PC-9 (cell line): ENCODE data around the gene AVL9. TPM values are rescaled to one million over a fixed set of nuclear protein-coding genes. Genes with fewer than 3 reads are reported as not detected.

Source experiments
- BruUV-seq: library from RNA; stranded (reverse); fragments of 400-500 nt; replicated peaks from 2 replicates; lab custom pipeline; 2021; lab: Mats Ljungman, UMichigan
- CTCF ChIA-PET: fragments of 300-600 bp; sonication (Branson Sonifier 250); formaldehyde crosslinking; loops from one replicate; lab custom pipeline; 2022; ENCODE audit warnings: antibody characterized with exemption; lab: Charles Lee
- POLR2A ChIA-PET: fragments of 300-600 bp; sonication (Branson Sonifier 250); formaldehyde crosslinking; loops from one replicate; lab custom pipeline; 2022; ENCODE audit warnings: antibody characterized with exemption; ENCODE audit not compliant: unreplicated experiment; lab: Charles Lee
- DNase-seq, 2 experiments: peaks; one replicate each; pipeline versions ENCODE4 v3.0.0 to v3.0.0-alpha.2; 2015 to 2022; ENCODE audit warnings: mixed read lengths in 1 of 2
- H2AFZ ChIP-seq: fragments of 200-600 bp; sonication (generic); 2 replicates; pipeline ENCODE4 v1.8.1; 2017; ENCODE audit warnings: antibody characterized with exemption
- H3F3A ChIP-seq: fragments of 200-600 bp; sonication (generic); 2 replicates; pipeline ENCODE4 v1.8.1; 2017; ENCODE audit warnings: antibody characterized with exemption, mild to moderate bottlenecking, low read depth; ENCODE audit not compliant: insufficient read depth
- H3K27ac ChIP-seq: fragments of 200-600 bp; sonication (generic); 2 replicates; pipeline ENCODE4 v1.6.1; 2016; ENCODE audit warnings: mixed run types
- H3K27me3 ChIP-seq: fragments of 200-600 bp; sonication (generic); 2 replicates; pipeline ENCODE4 v1.6.1; 2016; ENCODE audit warnings: low read depth, mixed run types; ENCODE audit not compliant: insufficient read depth
- H3K36me3 ChIP-seq: fragments of 200-600 bp; sonication (generic); 2 replicates; pipeline ENCODE4 v1.6.1; 2016; ENCODE audit warnings: low read depth, mixed run types
- H3K4me1 ChIP-seq: fragments of 200-600 bp; sonication (generic); replicated peaks from 2 replicates; pipeline ENCODE4 v1.6.1; 2016; ENCODE audit warnings: mixed run types; ENCODE audit not compliant: insufficient read depth
- H3K4me2 ChIP-seq: fragments of 200-600 bp; sonication (generic); 2 replicates; pipeline ENCODE4 v1.6.1; 2017; ENCODE audit warnings: mixed run types
- H3K4me3 ChIP-seq: fragments of 200-600 bp; sonication (generic); 2 replicates; pipeline ENCODE4 v1.6.1; 2016; ENCODE audit warnings: mixed run types
- H3K79me2 ChIP-seq: fragments of 200-600 bp; sonication (generic); 2 replicates; pipeline ENCODE4 v1.6.1; 2017; ENCODE audit warnings: low read depth, mixed run types
- H3K9me2 ChIP-seq: fragments of 200-600 bp; sonication (generic); 2 replicates; pipeline ENCODE4 v1.8.1; 2017; ENCODE audit warnings: mild to moderate bottlenecking; ENCODE audit not compliant: insufficient read depth
- H3K9me3 ChIP-seq: fragments of 200-600 bp; sonication (generic); 2 replicates; pipeline ENCODE4 v1.8.1; 2016; ENCODE audit warnings: low read depth; ENCODE audit not compliant: insufficient read depth
- H4K20me1 ChIP-seq: fragments of 200-600 bp; sonication (generic); 2 replicates; pipeline ENCODE4 v1.8.1; 2017; ENCODE audit not compliant: insufficient read depth
- EZH2 ChIP-seq: fragments of 200-600 bp; sonication (generic); IDR thresholded peaks from 2 replicates; pipeline ENCODE4 v1.8.0; 2017; ENCODE audit warnings: antibody characterized with exemption, low read depth
- intact Hi-C: fragments of 100-400 bp; cut with micrococcal nuclease; formaldehyde crosslinking; loops from one replicate; pipeline ENCODE4 v1.10.0; 2022; ENCODE audit not compliant: unreplicated experiment
- total RNA-seq: library from RNA; stranded (reverse); gene quantifications from 2 replicates; pipeline ENCODE4 v1.2.3, GENCODE V29; 2021
- TF ChIP-seq, protein P1 (sequence below): fragments of 200-600 bp; sonication (generic); conservative IDR thresholded peaks from 2 replicates; pipeline ENCODE4 v1.6.1; 2017; ENCODE audit warnings: mixed run types, antibody characterized with exemption, mild to moderate bottlenecking, moderate library complexity

AVL9 gene
- total RNA-seq, 1 experiment from 2014 or later, result 57.1 TPM

DNA sequence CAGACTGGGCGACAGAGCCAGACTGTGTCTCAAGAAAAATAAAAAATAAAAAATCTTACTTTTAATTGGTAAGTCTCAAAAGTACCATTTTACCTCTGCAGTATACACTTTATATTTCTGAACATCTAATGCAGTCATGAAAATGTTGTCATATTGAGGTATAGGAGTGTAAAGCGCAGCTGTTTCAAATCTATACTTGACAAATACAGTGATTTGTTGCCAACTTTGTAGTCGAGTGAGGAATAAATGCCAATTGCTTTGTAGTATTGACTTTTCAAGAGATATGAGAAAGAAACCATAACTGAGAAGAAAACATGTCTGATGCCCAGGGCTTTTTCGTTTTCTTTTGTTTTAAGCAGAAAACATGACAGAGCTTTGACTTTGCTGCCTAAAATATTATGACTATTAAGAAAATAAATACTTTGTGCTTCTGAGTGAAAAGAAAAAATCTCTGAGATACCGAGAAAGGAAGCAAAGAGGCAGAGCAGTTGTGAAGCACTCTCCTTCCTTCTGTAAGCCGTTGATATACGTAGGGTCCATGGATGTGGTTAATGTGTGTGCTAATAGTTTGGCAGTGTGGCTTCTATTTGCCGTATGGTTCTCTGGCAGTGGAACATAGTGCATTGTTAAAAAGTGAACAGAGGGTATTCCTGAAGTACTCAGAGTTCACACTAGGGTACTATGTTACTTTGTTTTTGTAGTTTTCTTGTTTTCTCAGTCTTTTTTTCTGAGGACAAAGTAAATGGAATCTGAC is 38.2 kb downstream of the AVL9 start:
- H3K36me3 ChIP-seq, result peaks cover 7% of the 10 kb centered on the region; the same call in 1 of the 2 replicates
- H3K27me3 ChIP-seq, result no peaks in the 10 kb centered on the region
- intact Hi-C loops, result no loop called here
- no peaks in the 10 kb centered on the region for H3K9me3 ChIP-seq
- H3K27ac ChIP-seq, result no peak overlapping the region
- ChIA-PET POLR2A (no interaction called here), CTCF (no interaction called here)
- peaks cover 41% of the 10 kb centered on the region for H3K79me2 ChIP-seq
- no peak for DNase-seq
- H3K4me1 ChIP-seq, result no peaks in the 10 kb centered on the region
- peaks cover 5% of the 10 kb centered on the region; the same call in 1 of the 2 replicates for H3F3A ChIP-seq
- H4K20me1 ChIP-seq, result peaks cover 11% of the 10 kb centered on the region; the same call in 1 of the 2 replicates
- TF ChIP-seq, protein P1, sequence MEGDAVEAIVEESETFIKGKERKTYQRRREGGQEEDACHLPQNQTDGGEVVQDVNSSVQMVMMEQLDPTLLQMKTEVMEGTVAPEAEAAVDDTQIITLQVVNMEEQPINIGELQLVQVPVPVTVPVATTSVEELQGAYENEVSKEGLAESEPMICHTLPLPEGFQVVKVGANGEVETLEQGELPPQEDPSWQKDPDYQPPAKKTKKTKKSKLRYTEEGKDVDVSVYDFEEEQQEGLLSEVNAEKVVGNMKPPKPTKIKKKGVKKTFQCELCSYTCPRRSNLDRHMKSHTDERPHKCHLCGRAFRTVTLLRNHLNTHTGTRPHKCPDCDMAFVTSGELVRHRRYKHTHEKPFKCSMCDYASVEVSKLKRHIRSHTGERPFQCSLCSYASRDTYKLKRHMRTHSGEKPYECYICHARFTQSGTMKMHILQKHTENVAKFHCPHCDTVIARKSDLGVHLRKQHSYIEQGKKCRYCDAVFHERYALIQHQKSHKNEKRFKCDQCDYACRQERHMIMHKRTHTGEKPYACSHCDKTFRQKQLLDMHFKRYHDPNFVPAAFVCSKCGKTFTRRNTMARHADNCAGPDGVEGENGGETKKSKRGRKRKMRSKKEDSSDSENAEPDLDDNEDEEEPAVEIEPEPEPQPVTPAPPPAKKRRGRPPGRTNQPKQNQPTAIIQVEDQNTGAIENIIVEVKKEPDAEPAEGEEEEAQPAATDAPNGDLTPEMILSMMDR, result no peak
- TF ChIP-seq EZH2, result no peak
- no TSS peak for BruUV-seq
- H3K9me2 ChIP-seq, result no peaks in the 10 kb centered on the region
- no peak overlapping the region for H2AFZ ChIP-seq
- no peak overlapping the region for H3K4me3 ChIP-seq
- H3K4me2 ChIP-seq, result no peak overlapping the region

GRCh38 chr7:32535162-32535702 is 39.9 kb downstream of the AVL9 start:
- H3F3A ChIP-seq, result peaks cover 5% of the 10 kb centered on the region; the same call in 1 of the 2 replicates
- TF ChIP-seq, protein P1, result no peak
- no peak for TF ChIP-seq EZH2
- H3K36me3 ChIP-seq, result peaks cover 7% of the 10 kb centered on the region; the same call in 1 of the 2 replicates
- H3K4me2 ChIP-seq, result no peak overlapping the region
- peaks cover 17% of the 10 kb centered on the region; the same call in 1 of the 2 replicates for H4K20me1 ChIP-seq
- DNase-seq, result no peak
- no peaks in the 10 kb centered on the region for H3K27me3 ChIP-seq
- CTCF ChIA-PET, result no interaction called here
- intact Hi-C loops, result no loop called here
- H3K79me2 ChIP-seq, result peaks cover 43% of the 10 kb centered on the region
- H3K4me3 ChIP-seq, result no peak overlapping the region
- no peak overlapping the region for H3K27ac ChIP-seq
- POLR2A ChIA-PET, result no interaction called here
- no peaks in the 10 kb centered on the region for H3K4me1 ChIP-seq
- no peaks in the 10 kb centered on the region for H3K9me3 ChIP-seq
- no TSS peak for BruUV-seq
- H2AFZ ChIP-seq, result no peak overlapping the region
- no peaks in the 10 kb centered on the region for H3K9me2 ChIP-seq

GRCh38 chr7:32536016-32536415 is 40.7 kb downstream of the AVL9 start:
- Histone ChIP-seq H3K27ac (no peak overlapping the region), H4K20me1 (peaks cover 17% of the 10 kb centered on the region; the same call in 1 of the 2 replicates), H3K79me2 (peaks cover 46% of the 10 kb centered on the region), H3K4me3 (no peak overlapping the region), H3K9me2 (no peaks in the 10 kb centered on the region), H3K27me3 (no peaks in the 10 kb centered on the region), H2AFZ (no peak overlapping the region), H3K4me1 (no peaks in the 10 kb centered on the region), H3F3A (peaks cover 5% of the 10 kb centered on the region; the same call in 1 of the 2 replicates), H3K4me2 (no peak overlapping the region), H3K9me3 (no peaks in the 10 kb centered on the region), H3K36me3 (peaks cover 7% of the 10 kb centered on the region; the same call in 1 of the 2 replicates)
- intact Hi-C loops, result no loop called here
- no TSS peak for BruUV-seq
- ChIA-PET POLR2A (no interaction called here), CTCF (no interaction called here)
- TF ChIP-seq, protein P1, result no peak
- DNase-seq, result no peak
